NCI-H2081 treated with DMSO at 0.1 percent for 48 hours (cell line): Measurements from ENCODE around the gene GNB4.

Experiments used
- DNase-seq: peaks from one replicate; lab custom pipeline; 2025; lab: John Stamatoyannopoulos, UW

GNB4 gene

DNA sequence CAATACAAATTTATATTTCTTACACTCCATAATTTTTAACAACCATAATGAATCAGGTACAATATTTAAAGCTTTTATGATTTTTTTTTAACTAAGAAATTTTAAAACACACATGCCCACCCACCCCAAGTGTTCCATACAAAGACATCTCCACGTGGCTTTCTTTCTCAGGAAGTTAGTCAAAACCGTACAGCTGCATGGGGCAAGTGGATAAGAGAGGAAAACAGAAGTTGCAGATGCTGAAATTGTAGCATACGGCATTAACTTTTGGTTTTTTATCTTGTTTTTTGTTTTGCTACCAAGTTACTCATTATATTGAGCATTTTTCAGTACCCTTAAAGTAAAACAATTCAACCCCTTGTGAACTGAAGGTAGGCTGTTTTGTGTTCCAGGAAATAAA is 14.8 kb downstream of the GNB4 start:
- no peak for DNase-seq

DNA sequence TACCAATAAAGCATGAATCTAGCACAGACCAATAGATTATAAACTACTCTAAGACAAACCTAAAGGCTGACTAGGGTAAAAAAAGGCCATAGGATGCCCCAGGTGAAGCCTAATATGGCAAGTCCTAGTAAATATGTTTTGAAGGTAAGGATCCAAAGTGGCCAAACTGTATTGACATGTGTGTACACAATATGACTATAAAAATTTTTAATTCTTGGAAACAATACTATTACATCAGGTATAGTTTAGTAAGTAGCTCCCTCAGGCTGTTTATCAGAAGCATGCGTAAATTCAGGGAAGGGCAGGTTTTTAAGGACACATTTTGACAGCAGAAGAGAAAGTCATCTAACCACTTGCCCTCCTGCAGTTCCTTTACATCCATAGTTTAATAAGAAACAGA is 18.8 kb downstream of the GNB4 start:
- no peak for DNase-seq

DNA sequence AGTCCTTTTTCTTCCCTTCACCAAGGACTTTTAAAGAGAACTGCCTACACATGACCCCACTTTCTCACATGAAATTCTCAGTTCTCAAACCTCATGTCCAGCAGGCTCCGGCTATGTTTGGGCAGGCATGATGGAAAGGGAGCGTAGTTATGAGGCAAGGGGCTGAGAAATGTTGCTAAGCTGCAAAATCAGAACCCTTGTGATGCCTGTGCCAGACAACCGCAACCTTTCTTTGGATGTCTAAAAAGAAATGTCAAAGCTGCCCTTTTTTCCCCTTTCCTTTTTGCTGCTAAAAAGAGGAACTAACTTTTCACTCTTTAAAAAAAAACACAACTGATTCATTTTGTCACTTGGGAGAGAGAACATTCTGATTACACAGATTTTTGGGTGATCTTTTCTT is 19.2 kb downstream of the GNB4 start:
- no peak for DNase-seq

DNA sequence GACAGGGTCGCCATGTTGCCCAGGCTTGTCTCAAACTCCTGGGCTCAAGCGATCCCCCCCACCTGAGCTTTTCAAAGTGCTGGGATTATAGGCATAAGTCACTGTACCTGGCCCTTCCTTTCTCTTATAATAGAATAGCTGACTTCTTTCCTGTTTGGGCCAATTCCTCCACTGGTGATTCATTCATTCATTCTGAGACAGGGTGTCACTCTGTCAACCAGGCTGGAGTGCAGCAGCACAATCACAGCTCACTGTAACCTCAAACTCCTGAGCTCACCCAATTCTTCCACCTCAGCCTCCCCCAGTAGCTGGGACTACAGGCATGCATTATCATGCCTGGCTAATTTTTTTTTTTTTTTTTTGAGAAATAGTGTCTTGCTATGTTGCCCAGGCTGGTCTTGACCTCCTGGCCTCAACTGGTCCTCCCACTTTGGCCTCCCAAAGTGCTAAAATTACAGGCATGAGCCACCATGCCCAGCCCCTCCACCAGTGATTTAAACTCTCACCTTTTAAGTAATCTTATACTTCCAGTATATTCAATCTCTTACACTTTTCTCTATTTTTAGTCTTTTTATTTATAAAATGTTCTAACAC is 20.9 kb downstream of the GNB4 start:
- DNase-seq, result no peak

DNA sequence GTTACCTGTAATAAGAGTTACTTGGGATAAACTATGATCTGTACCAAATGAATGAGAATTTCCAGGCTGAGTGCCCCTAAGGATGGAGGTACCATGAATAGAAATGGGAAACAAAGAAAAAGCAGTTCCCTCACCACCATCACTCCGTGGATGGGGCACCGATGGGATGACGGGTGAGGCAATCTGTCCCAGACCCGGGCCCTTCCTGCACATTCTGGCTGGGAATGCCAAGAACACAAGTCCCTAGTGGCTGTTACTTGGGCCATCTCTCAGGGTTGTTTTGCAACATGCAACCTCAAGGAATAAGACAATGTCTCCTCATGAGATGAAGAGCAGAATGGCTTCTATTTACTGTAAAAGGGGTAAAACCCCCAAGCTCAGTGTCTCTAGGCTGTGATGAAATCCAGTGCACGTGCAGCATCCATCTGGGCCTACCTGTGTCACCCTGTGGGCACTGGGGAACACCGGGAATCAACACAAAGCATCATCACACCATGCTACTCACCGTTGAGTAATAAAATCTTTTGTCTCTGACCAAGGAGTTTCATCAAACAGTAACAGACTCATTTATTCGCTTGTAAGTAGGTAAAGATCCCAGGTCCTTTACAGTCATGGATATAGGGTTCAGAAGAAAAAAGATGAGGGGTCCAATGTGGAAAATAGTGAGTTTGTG is 22.3 kb downstream of the GNB4 start:
- DNase-seq, result no peak

DNA sequence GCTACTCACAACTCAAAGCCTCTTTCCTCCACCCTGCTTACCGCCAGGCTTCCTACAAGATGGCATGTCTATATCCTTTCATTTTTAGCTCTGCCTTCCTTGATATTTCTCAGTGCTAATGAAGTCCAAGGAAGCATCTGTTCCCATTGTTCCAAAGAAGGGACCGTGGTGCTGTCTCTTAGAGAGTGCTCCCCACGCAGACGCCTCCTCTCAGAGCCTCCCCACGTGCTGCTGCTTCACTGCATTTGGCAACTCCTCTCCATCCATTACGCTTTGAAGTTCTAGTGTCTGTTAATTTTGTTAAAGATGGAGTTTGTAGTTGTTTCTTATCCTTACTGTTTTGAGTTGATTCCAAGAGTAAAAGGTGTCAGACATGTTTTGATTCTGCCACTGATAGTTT is 26.2 kb downstream of the GNB4 start:
- no peak for DNase-seq

DNA sequence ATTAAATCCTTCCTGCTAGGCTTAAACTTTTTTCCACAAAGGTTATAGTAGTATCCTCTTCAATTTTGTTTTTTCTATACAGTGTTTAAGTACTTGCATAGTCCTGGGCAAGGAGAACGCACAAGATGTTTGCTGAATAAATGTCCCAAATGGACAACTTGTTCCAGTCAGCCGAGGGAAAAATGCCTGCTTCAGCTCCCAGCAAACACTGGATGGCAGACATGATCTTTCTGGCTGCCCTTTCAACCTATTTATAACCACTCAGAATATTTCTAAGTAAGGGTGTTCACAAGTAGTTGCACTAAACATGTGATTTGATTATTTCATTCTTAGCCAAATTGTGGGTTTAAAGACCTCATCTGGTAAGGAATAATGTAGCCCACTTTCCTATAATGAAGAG is 29.8 kb downstream of the GNB4 start:
- DNase-seq, result no peak

DNA sequence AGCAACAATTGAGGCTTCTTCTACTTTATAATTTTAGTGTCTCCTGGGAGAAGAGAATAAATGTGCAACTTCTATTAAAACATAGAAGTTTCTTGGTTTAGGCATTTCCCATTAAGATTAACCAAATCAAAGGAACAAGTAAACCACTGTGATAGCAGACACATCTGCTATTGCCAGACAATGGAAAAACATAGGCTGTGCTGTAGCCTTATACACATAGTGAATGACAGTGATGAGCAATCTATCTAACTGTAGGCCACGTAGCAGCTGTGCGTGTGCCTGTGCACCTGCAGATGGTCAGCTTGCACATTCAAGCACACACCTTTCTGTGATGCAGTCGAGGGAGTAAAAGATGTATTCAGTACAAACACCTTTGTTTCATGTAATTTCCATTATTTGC is 32.7 kb downstream of the GNB4 start:
- DNase-seq, result no peak

DNA sequence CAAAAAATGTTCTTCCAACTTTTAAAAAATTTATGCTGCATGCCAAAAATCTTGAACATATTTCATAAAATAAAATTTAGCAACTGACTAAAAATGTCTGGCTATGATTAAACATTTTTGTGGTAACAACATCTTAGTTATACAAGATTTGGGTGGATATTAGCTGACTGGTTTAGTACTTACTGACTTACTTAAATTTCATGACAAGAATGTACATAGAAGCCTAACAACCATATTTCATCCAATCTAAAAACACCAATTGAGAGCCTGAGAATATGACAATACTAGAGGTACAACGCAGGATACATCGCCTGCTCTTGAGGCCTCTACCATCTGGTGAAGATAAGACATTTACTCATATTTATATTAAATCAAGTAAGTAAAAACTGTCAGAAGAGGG is 34.6 kb downstream of the GNB4 start:
- no peak for DNase-seq

DNA sequence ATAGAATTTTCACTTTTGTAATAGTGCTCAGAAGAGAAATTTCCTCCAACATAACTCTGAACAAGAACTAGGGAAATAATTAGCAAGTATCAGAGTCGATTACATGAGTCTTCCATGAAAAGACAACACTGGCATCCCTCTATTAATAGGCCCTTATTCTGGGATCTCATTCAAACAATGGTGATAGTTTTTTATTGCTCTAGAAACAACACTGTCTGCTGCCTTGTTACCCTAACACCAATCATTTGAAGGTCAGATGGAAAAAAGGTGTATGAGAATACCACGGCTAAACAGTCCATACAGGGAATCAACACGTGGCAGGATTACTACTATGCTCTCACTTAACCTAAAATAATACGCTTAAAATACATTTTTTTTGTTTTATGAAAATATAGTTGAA is 35.9 kb downstream of the GNB4 start:
- no peak for DNase-seq

DNA sequence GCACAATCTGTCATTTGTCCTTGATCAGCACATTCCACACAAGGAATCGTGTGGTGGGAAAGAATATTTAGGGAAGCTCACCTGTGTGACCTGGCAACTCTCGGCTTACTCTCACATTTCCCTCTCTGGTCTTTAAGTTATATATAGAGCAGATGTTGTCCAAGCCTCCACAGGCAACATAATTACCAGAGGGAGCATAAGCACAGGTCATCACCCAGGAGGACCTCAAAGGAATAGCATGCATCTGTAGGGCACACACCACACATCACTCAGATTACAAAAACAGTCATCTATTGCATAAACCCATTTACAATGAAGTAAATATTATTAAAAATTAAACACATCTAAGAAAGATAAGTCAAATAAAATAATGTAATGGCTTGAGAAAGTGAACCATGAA is 36.5 kb downstream of the GNB4 start:
- no peak for DNase-seq

DNA sequence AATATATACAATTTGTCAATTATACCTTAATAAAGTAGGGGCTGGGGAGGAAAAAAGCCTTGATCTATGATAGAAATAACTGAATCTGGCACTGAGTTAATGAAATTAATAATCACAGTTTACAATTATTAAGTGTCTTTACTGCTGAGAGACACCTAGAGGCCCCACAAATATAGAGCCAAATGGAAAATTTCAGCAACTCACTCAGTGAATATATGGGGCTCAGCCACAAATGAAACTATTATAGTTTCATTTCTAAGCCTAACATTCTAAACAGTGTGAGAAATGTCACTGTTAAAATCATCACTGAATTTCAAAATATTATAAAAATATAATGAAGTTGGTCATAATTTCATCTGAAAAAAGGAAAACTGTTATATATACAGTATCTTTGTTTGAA is 40.3 kb downstream of the GNB4 start:
- no peak for DNase-seq

DNA sequence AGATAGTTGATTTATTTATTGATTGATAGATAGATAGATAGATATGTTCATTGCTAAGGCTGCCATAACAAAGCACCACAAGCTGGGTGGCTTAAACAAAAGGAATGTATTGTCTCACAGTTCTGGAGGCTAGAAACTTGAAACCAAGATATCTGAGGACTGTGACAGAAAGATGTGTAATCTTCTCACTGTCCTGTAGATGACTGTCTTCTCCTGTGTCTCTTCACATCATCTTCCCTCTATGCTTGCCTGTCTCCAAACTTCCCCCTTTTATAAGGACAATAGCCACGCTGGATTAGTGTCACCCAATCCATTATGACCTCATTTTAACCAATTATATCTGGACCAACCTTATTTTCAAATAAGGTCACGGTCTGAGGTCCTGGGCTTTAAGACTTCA is 40.9 kb downstream of the GNB4 start:
- DNase-seq, result no peak

DNA sequence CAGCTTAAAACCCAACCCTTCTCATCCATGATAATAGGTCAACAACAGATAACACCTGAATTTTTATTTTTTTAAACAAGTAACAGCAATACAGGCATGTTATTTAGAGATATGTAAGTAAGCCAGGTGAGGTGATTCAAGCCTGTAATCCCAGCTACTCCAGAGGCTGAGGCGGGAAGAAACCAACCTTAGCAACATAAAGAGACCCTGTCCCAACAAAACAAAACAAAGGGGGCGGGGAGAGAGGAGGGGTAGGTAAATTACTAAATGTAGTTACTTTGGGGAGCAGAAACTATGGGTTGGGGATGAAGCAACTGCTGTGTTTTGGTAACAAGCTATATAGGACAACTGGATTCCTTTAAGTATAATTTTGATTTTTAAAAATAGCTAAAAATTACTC is 47.0 kb downstream of the GNB4 start:
- DNase-seq, result no peak

DNA sequence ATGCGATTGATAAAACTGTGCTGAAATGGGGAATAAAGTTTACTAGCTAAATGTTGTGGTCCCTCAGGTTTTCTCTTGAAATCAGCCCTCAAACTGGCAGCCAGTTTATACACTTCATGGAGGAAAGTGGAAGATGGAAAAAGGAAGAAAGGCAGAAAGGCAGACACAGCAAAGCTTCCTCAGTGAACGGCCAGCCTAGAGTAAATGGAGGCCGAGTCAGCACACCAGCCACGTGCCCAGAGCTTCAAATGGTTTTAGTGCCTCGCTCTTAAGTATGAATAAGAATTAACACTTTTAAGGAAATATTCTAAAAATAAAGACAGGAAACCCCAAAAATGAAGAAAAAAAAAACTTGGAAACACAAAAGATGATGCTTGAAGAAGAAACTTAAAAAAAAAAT is 48.3 kb downstream of the GNB4 start:
- no peak for DNase-seq

DNA sequence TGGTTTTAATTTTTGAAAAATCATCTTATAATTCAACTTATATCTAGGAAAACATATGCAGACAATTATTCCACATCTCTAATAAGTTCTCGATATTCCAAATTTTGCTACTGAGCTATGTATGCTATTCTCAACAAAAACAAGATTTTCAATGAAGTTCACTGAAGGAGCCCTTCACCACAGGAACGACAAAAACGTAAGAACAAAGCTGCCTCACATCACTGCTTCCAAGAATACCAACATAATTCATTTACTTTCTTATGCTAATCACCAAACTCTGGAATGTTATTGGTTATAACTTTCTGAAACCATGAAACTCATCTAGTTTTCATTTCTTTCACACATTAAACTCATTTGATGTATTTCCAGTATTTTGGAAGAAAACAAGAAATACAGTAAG is 49.7 kb downstream of the GNB4 start:
- no peak for DNase-seq

DNA sequence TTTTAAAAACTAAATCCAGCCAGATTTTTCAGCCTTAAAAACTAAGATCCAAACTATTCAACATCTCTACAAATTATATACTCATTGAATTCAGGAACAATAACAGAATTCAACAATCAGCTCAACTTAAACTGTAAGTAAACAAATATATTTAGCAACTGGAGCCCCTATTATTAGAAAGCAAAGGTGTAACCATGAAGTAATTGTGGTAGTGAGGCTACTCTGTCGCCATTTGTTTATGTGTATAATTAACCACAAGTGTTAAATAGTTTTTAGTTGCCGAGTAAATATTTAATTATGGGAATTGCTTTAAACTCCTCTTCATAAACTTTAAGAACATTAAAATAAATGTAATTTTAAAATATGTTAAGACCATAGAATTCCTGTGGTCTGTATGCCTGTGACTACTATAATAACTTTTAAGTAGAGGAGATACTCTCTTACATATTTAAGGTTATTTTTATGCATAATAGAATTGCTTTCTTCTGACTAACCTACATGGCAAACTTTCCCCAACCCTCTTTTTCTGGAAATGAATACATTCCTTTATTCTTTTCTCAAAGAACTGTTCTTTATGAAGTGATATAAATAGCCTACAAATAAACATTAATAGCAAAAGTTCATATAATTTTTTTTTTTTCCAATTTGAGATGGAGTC is 52.6 kb downstream of the GNB4 start:
- no peak for DNase-seq

DNA sequence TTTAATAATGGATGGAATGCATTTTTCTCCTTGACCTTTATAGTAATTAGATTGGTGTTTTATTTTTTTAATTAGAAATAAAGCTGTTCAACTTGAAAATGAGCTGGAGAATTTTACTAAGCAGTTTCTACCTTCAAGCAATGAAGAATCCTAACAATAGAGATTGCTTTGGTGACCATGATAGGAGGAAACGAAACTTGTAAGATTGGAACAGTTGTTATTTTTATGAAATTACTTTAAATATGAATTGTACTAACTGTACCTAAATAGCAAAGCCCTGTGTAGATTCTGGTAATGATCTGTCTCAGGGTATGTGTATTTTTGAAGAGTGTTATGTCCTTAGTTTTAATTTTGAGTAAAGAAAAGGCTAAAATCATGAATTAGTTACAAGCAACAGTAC is 59.4 kb downstream of the GNB4 start:
- no peak for DNase-seq

DNA sequence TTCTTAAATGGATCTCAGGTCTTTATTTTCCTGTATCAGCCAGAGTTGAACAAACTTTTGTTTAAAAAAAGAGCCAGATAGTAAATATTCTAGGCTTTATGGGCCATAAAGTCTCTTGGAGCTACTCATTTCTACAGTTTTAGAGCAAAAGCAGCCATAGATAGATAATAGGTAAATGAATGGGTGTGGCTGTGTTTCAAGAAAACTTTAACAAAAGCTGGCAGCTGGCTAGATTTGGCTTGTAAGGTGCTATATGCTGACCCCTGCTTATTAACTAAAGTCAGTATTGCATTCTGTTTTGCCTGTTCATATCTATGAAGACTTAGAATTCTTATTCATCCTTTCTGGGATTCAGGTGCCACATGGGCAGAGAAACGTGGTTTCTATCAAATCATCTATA is 74.8 kb downstream of the GNB4 start:
- no peak for DNase-seq

DNA sequence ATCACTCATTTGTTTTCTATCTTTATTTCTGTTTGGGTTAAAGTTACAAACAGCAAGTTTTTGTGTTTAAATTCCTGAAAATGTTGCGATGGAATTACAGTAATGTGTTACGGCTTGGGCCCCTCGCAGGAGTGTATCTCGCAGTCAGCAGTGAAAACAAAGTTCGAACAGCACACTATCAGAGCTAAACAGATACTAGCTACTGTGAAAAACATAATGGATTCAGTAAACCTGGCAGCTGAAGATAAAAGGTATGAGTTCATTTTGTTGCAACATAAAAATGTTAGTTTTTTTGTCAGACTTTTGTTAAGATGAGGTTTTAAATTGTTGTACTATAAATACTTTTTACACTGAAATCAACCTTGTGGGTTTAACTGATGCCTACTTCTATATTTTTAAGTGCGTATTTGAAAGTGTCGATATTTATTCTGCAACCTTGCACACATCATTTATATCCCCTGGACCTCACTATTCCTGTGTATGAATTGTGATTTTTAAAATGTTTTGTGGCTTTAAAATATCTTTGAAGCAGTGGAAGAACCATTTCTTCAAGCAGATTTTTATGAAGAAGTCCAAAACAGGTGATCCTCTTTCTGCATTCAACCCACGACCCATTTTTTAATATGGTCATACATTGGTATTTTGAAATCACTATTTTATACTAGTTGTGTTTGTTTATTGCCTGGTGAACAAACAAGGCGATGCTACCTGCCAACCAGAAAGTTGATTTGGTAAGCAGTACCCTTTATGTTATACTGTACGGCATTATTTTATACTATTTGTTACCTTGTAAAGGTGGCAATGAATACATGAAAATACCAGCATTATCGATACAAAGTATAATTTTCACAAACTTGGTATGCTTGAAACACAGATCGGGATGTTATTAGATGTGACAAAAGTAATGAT is 75.9 kb downstream of the GNB4 start:
- no peak for DNase-seq

DNA sequence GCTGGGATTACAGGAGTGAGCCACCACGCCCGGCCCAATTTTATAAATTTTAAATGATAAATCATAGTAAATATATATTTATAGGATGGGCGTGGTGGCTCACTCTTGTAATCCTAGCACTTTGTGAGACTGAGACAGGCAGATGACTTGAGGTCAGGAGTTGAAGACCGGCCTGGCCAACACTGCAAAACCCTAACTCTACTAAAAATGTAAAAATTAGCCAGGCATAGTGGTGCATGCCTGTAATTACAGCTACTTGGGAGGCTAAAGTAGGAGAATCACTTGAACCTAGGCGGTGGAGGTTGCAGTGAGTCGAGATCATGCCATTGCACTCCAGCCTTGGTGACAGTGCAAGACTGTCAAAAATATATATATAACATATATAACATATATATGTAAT is 77.3 kb downstream of the GNB4 start:
- DNase-seq, result no peak

DNA sequence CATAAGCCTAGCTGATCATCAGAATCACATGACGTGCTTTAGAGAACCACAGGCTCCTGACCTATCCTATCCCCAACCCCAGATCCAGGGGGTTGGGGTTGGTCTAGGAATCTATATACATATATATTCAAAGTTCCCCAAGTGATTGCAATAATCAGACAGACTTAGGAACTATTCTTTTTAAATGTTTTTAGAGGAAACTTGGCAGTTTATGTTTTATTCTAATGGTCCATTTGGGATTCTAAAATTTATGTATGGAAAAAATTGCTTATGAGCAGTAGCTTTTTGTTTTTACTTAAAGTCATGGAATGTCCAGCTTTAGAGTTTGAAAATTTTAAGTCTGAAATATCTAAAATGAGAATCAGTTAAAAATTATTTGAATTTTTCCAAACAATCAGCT is 81.6 kb downstream of the GNB4 start:
- no peak for DNase-seq

DNA sequence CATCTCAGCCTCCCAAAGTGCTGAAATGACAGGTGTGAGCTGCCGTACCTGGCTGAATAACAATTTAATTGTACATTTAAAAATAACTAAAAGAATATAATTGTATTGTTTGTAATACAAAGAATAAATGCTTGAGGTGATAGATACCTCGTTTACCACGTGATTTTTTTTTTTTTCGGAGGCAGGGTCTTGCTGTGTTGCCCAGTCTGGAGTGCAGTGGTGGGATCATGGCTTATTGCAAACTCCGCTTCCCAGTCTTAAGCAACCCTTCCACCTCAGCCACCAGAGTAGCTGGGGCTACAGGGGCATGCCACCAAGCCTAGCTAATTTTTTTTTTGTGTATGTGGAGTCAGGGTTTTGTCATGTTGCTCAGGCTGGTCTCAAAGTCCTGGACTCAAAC is 87.9 kb downstream of the GNB4 start:
- DNase-seq, result no peak
